ENCODE measurements around the gene OBP2A.

DNA sequence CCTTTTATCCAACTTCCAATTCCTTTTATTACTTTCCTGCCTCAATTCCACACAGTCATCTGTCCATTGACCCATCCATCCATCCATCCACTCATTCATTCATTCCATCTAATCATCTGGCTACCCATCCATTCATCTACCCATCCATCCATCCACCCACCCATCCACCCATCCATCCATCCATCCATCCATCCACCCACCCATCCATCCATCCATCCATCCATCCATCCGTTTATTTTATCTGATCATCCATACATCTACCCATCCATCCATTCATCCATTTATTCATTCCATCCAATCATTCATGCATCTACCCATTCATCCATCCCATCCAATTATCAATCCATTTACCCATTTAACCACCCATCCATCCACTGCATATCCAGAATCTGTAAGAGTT lies 27.2 kb downstream of the OBP2A start:
- no peak for TF ChIP-seq ZNF274 (IDR thresholded peaks at IDR 0.05; ENCODE audit: low read depth, low read length)
- no peak for TF ChIP-seq YY1 (IDR thresholded peaks at IDR 0.05; ENCODE audit: insufficient read depth, insufficient read length)
